ENCODE data around the gene FOXJ1. TPM values are rescaled to one million over a fixed set of nuclear protein-coding genes. Genes with fewer than 3 reads are reported as not detected.

Gene FOXJ1
- total and polyA plus RNA-seq, 2 of the 13 experiments (the other 11 are each of a cell fraction or from before 2014, with no cell fraction given), result 0.98 to 1.6 TPM

GRCh38 chr17:76132574-76133338 is 8.3 kb downstream of the FOXJ1 start (continued):
- TF ChIP-seq, protein P1, sequence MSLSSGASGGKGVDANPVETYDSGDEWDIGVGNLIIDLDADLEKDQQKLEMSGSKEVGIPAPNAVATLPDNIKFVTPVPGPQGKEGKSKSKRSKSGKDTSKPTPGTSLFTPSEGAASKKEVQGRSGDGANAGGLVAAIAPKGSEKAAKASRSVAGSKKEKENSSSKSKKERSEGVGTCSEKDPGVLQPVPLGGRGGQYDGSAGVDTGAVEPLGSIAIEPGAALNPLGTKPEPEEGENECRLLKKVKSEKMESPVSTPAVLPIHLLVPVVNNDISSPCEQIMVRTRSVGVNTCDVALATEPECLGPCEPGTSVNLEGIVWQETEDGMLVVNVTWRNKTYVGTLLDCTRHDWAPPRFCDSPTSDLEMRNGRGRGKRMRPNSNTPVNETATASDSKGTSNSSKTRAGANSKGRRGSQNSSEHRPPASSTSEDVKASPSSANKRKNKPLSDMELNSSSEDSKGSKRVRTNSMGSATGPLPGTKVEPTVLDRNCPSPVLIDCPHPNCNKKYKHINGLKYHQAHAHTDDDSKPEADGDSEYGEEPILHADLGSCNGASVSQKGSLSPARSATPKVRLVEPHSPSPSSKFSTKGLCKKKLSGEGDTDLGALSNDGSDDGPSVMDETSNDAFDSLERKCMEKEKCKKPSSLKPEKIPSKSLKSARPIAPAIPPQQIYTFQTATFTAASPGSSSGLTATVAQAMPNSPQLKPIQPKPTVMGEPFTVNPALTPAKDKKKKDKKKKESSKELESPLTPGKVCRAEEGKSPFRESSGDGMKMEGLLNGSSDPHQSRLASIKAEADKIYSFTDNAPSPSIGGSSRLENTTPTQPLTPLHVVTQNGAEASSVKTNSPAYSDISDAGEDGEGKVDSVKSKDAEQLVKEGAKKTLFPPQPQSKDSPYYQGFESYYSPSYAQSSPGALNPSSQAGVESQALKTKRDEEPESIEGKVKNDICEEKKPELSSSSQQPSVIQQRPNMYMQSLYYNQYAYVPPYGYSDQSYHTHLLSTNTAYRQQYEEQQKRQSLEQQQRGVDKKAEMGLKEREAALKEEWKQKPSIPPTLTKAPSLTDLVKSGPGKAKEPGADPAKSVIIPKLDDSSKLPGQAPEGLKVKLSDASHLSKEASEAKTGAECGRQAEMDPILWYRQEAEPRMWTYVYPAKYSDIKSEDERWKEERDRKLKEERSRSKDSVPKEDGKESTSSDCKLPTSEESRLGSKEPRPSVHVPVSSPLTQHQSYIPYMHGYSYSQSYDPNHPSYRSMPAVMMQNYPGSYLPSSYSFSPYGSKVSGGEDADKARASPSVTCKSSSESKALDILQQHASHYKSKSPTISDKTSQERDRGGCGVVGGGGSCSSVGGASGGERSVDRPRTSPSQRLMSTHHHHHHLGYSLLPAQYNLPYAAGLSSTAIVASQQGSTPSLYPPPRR (CRISPR knock-in tag; IDR thresholded peaks at IDR 0.05; ENCODE audit: borderline replicate concordance), result peak; percentile 73; the same call in 1 of the 2 replicates
- no peak for TF ChIP-seq KLF13 (CRISPR knock-in tag; IDR thresholded peaks at IDR 0.05)
- peak; percentile 58; the same call in 1 of the 2 replicates for TF ChIP-seq ELF1 (CRISPR knock-in tag; IDR thresholded peaks at IDR 0.05)
- no peak for TF ChIP-seq SRSF9 (IDR thresholded peaks at IDR 0.05; ENCODE audit: borderline replicate concordance, insufficient read depth, low read depth, low read length, poor library complexity, severe bottlenecking)
- no peak for TF ChIP-seq ZNF430 (CRISPR knock-in tag; IDR thresholded peaks at IDR 0.05)
- TF ChIP-seq KDM5A (IDR thresholded peaks at IDR 0.05; ENCODE audit: borderline replicate concordance, low read length), result no peak
- TF ChIP-seq ZFP82 (CRISPR knock-in tag; IDR thresholded peaks at IDR 0.05; ENCODE audit: borderline replicate concordance), result no peak
- TF ChIP-seq ARNTL (CRISPR knock-in tag; IDR thresholded peaks at IDR 0.05), result peak; percentile 42; the same call in 1 of the 2 replicates
- TF ChIP-seq TBP (CRISPR knock-in tag; IDR thresholded peaks at IDR 0.05), result no peak
- no peak; the same call in 1 of the 2 replicates for TF ChIP-seq ZNF501 (CRISPR knock-in tag; IDR thresholded peaks at IDR 0.05)
- TF ChIP-seq ZUFSP (CRISPR knock-in tag; IDR thresholded peaks at IDR 0.05; ENCODE audit: borderline replicate concordance), result no peak
- TF ChIP-seq SRSF1 (optimal IDR thresholded peaks at IDR 0.05; ENCODE audit: low read depth, low read length), result no peak
- no peak for TF ChIP-seq ZNF564 (CRISPR knock-in tag; IDR thresholded peaks at IDR 0.05)
- TF ChIP-seq BRCA1 (CRISPR knock-in tag; IDR thresholded peaks at IDR 0.05), result no peak
- TF ChIP-seq ZNF292 (CRISPR knock-in tag; IDR thresholded peaks at IDR 0.05; ENCODE audit: borderline replicate concordance, low read depth), result no peak
- TF ChIP-seq HDAC1 (CRISPR knock-in tag; IDR thresholded peaks at IDR 0.05), result no peak; the same call in 1 of the 2 replicates
- TF ChIP-seq TMF1 (CRISPR knock-in tag; IDR thresholded peaks at IDR 0.05; ENCODE audit: low read depth), result no peak
- TF ChIP-seq HOXA9 (CRISPR knock-in tag; IDR thresholded peaks at IDR 0.05; ENCODE audit: borderline replicate concordance), result no peak
- TF ChIP-seq NR2F6 (IDR thresholded peaks at IDR 0.05), result peak; percentile 14; the same call in 1 of the 2 replicates
- peak; percentile 56; the same call in 1 of the 2 replicates for TF ChIP-seq NR2F6 (CRISPR knock-in tag; IDR thresholded peaks at IDR 0.05)
